HepG2 (cell line): ENCODE results near the gene HOXA10. TPM values are rescaled to one million over a fixed set of nuclear protein-coding genes. Genes with fewer than 3 reads are reported as not detected.

ENCODE experiments used
- AFF4 ChIP-seq: sonication (generic); formaldehyde crosslinking; IDR thresholded peaks from 2 replicates; pipeline ENCODE4 v1.4.0; 2020; ENCODE audit warnings: missing genetic modification reagents
- ARHGAP35 ChIP-seq: sonication (generic); formaldehyde crosslinking; IDR thresholded peaks from 2 replicates; pipeline ENCODE4 v1.9.0; 2022; ENCODE audit warnings: mild to moderate bottlenecking, inconsistent platforms, moderate library complexity, missing genetic modification reagents, borderline replicate concordance
- ATAD3A ChIP-seq: sonication (generic); formaldehyde crosslinking; IDR thresholded peaks from 2 replicates; pipeline ENCODE4 v1.4.0; 2020; ENCODE audit warnings: missing genetic modification reagents
- ATF4 ChIP-seq, 2 experiments: fragments of 450-650 bp in 1 of 2; sonication (generic) in 1 of 2; formaldehyde crosslinking; IDR thresholded peaks; 2 replicates each; pipeline versions ENCODE4 v1.5.0 to v1.8.0; 2020 to 2022; ENCODE audit warnings: mild to moderate bottlenecking in 1 of 2, missing genetic modification reagents in 1 of 2
- CREM ChIP-seq, 2 experiments: sonication (generic) in 1 of 2; formaldehyde crosslinking in 1 of 2; IDR thresholded peaks; 2 replicates each; pipeline versions ENCODE4 v1.4.0 to v1.6.1; 2016 to 2020; ENCODE audit warnings: antibody characterized with exemption in 1 of 2, mild to moderate bottlenecking in 1 of 2, missing genetic modification reagents in 1 of 2
- FOXA1 ChIP-seq, 2 experiments: fragments of 450-650 bp in 1 of 2; sonication (generic) in 1 of 2; formaldehyde crosslinking in 1 of 2; IDR thresholded peaks; 2 replicates each; pipeline versions ENCODE4 v1.4.0 to v1.6.1; 2016 to 2020; ENCODE audit warnings: missing genetic modification reagents in 1 of 2
- FOXM1 ChIP-seq: sonication (generic); formaldehyde crosslinking; IDR thresholded peaks from 2 replicates; pipeline ENCODE4 v1.5.0; 2020; ENCODE audit warnings: missing genetic modification reagents
- GZF1 ChIP-seq: sonication (generic); formaldehyde crosslinking; IDR thresholded peaks from 2 replicates; pipeline ENCODE4 v1.5.1; 2020; ENCODE audit warnings: mild to moderate bottlenecking, missing genetic modification reagents
- KAT8 ChIP-seq: IDR thresholded peaks from 2 replicates; pipeline ENCODE4 v1.6.1; 2016; ENCODE audit warnings: missing genetic modification reagents, missing compliant biosample characterization
- KLF6 ChIP-seq: IDR thresholded peaks from 2 replicates; pipeline ENCODE4 v1.8.0; 2016; ENCODE audit warnings: missing biosample characterization, missing genetic modification reagents
- PCBP2 ChIP-seq: fragments of 200-400 bp; formaldehyde crosslinking; optimal IDR thresholded peaks from 2 replicates; pipeline ENCODE3; 2018; ENCODE audit warnings: low read length, low read depth; ENCODE audit not compliant: poor library complexity, severe bottlenecking
- RARG ChIP-seq: sonication (generic); formaldehyde crosslinking; IDR thresholded peaks from 2 replicates; pipeline ENCODE4 v1.4.0; 2020; ENCODE audit warnings: low read depth, mild to moderate bottlenecking, missing genetic modification reagents
- SRSF4 ChIP-seq: fragments of 200-400 bp; formaldehyde crosslinking; IDR thresholded peaks from one replicate; pipeline ENCODE4 v1.6.1; 2018; ENCODE audit warnings: mild to moderate bottlenecking, low read depth, low read length, moderate library complexity; ENCODE audit not compliant: poor library complexity, severe bottlenecking
- SSRP1 ChIP-seq: IDR thresholded peaks from 2 replicates; pipeline ENCODE4 v1.6.1; 2016; ENCODE audit warnings: control low read depth
- ZBTB38 ChIP-seq: sonication (generic); formaldehyde crosslinking; IDR thresholded peaks from 2 replicates; pipeline ENCODE4 v1.5.1; 2020; ENCODE audit warnings: mild to moderate bottlenecking, missing genetic modification reagents
- ZNF543 ChIP-seq: sonication (generic); formaldehyde crosslinking; IDR thresholded peaks from 2 replicates; pipeline ENCODE4 v1.4.0; 2020; ENCODE audit warnings: mild to moderate bottlenecking, missing genetic modification reagents
- ZNF546 ChIP-seq: sonication (generic); formaldehyde crosslinking; conservative IDR thresholded peaks from 2 replicates; pipeline ENCODE4 v1.8.1; 2023; ENCODE audit warnings: mild to moderate bottlenecking, missing genetic modification reagents
- ZNF562 ChIP-seq: sonication (generic); formaldehyde crosslinking; IDR thresholded peaks from 2 replicates; pipeline ENCODE4 v1.8.0; 2022; ENCODE audit warnings: missing genetic modification reagents, borderline replicate concordance
- ZNF672 ChIP-seq: sonication (generic); formaldehyde crosslinking; IDR thresholded peaks from 2 replicates; pipeline ENCODE4 v1.8.1; 2022; ENCODE audit warnings: missing genetic modification reagents
- ZNF75D ChIP-seq: sonication (generic); formaldehyde crosslinking; IDR thresholded peaks from 2 replicates; pipeline ENCODE4 v1.8.1; 2023; ENCODE audit warnings: missing genetic modification reagents, mild to moderate bottlenecking, borderline replicate concordance
- ZNF770 ChIP-seq: sonication (generic); formaldehyde crosslinking; IDR thresholded peaks from 2 replicates; pipeline ENCODE4 v1.5.0; 2020; ENCODE audit warnings: mild to moderate bottlenecking, missing genetic modification reagents
- ZSCAN25 ChIP-seq: sonication (generic); formaldehyde crosslinking; IDR thresholded peaks from 2 replicates; pipeline ENCODE4 v1.8.0; 2022; ENCODE audit warnings: mild to moderate bottlenecking, missing genetic modification reagents
- ZSCAN29 ChIP-seq: sonication (generic); formaldehyde crosslinking; conservative IDR thresholded peaks from 2 replicates; pipeline ENCODE4 v1.4.0; 2020; ENCODE audit warnings: mild to moderate bottlenecking, missing genetic modification reagents
- polyA plus RNA-seq, 8 experiments: library from polyadenylated mRNA; depleted of rRNA in 3 of 8; stranded (reverse) in 7 of 8; unstranded in 1 of 8; fragments of >200 nt; fragmentation: Illumina TruSeq in 4 of 8; extraction: Trizol in 4 of 8; gene quantifications; 2 replicates each; pipeline versions ENCODE4 v1.2.1 to v1.2.3, GENCODE V29; 2011 to 2016; ENCODE audit warnings: low read depth in 4 of 8, missing spikeins in 1 of 8, mixed read lengths in 1 of 8; ENCODE audit not compliant: insufficient read depth in 1 of 8
- total RNA-seq, 5 experiments: library from RNA; depleted of rRNA; stranded (reverse); fragments of >200 nt; fragmentation: Illumina TruSeq; extraction: Trizol; gene quantifications; 2 replicates each; pipeline ENCODE4 v1.2.3, GENCODE V29; 2016; ENCODE audit warnings: low read depth in 1 of 5

HOXA10 gene
- total and polyA plus RNA-seq, 2 of the 13 experiments (the other 11 are each of a cell fraction or from before 2014, with no cell fraction given): not detected

- TF ChIP-seq ZSCAN25 (CRISPR knock-in tag) (peak; percentile 63; the same call in 1 of the 2 replicates), KLF6 (CRISPR knock-in tag) (no peak), ZBTB38 (CRISPR knock-in tag) (0 out of 2 replicates have a peak, but pooled peaks have one; percentile 31), ZNF672 (CRISPR knock-in tag) (no peak), ZNF770 (CRISPR knock-in tag) (0 out of 2 replicates have a peak, but pooled peaks have one; percentile 14), ZSCAN29 (CRISPR knock-in tag) (no peak; the same call in 1 of the 2 replicates), ZNF543 (CRISPR knock-in tag) (peak; percentile 86), SRSF4 (no peak), ZNF562 (CRISPR knock-in tag) (no peak), PCBP2 (no peak), FOXA1 (IDR thresholded peaks at IDR 0.05) (no peak), FOXA1 (CRISPR knock-in tag; IDR thresholded peaks at IDR 0.05) (peak; percentile 41; the same call in 1 of the 2 replicates), ARHGAP35 (CRISPR knock-in tag) (no peak), ZNF75D (CRISPR knock-in tag) (no peak), FOXM1 (CRISPR knock-in tag) (no peak), ATF4 (CRISPR knock-in tag; IDR thresholded peaks at IDR 0.05) (0 out of 4 replicates have a peak, but pooled peaks of 1 of the 2 experiments have one; percentile 51), RARG (no peak), SSRP1 (CRISPR knock-in tag) (peak; percentile 47; the same call in 1 of the 2 replicates), KAT8 (CRISPR knock-in tag) (no peak), AFF4 (CRISPR knock-in tag) (no peak), CREM (IDR thresholded peaks at IDR 0.05) (peak; percentile 73), CREM (CRISPR knock-in tag; IDR thresholded peaks at IDR 0.05) (no peak), GZF1 (CRISPR knock-in tag) (no peak; the same call in none of the 2 replicates), ZNF546 (CRISPR knock-in tag) (0 out of 2 replicates have a peak, but pooled peaks have one; percentile 40), ATAD3A (no peak)
Measured at GRCh38 chr7:27122077-27122910, 51.8 kb downstream of the HOXA10 start (continued).
